NCI-H2081 treated with DMSO at 0.1 percent for 48 hours (cell line): Measurements from ENCODE around the gene LIMA1.
"Not testable (repeated sequence)": the region's sequence is repeated elsewhere in the genome, so short reads cannot be mapped to it uniquely, and the experiment has no call there.

Experiments used
- DNase-seq: peaks from one replicate; lab custom pipeline; 2025; lab: John Stamatoyannopoulos, UW

Gene LIMA1

DNA sequence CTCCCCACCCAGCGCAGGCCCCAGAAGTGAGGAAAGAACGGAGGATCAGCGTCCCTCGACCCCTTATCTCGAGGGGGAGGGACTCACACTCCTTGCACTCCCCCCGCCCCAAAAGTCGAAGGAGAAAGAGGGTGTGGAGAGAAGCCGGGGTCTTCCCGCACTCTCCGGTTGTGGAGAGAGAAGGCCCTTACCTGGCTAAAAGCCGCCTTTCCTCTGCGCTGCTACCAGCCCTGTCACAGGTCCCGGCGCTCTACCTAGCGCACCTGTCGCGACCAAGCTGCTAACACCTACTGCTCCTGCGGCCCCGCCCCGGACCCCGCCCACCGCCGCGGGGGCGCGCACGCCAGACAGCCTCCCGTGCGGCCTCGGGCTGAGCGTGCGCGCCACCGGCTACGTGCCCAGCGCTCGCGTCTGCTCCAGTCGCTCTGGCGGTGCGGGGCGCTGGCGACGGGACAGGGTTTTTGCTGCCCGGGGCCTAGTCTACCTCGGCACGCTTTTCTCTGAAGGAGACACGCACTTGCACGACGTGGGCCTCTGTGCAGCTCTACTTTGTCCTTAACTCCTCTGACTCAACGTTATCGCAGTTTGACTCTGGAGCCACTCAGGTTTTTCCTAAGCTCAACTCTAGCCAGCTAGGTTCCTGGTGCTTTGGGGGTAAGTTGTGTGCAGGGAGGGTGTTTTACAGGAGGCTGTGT, at the start of gene LIMA1:
TSS of gene LIMA1 (minus strand) at position 292 of the 695 bp plus-strand sequence. CDS start 34,769 bp downstream, outside the sequence.
- DNase-seq: peak; percentile 31

DNA sequence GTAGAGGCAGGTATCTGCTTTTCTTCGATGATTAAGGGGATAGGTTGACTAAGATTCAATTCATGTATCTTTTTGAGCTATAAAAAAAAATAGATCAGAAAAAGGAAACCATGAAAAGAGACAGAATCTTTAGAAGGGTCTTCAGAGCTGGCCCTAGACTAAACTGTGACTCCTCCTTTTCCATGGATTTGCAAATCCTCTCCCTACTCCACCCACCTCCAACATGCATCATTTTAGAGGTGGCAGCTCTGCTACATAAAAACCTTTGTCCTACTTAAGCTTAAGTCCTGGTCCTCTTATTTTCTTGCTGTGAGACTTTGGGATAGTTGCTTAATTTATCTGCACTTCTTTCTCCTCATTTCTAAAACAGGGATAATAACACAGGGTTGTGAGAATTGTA, 48.4 kb upstream of the LIMA1 start:
- DNase-seq: no peak

DNA sequence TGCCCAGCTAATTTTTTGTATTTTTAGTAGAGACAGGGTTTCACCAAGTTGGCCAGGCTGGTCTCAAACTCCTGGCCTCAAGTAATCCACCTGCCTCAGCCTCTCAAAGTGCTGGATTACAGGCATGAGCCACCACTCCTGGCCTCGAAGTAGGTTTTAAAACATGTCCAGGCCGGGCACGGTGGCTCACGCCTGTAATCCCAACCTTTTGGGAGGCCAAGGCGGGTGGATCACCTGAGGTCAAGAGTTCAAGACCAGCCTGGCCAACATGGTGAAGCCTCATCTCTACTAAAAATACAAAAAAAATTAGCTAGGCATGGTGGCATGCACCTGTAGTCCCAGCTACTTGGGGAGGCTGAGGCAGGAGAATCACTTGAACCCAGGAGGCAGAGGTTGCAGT, 45.3 kb upstream of the LIMA1 start:
- not testable (repeated sequence) for DNase-seq

DNA sequence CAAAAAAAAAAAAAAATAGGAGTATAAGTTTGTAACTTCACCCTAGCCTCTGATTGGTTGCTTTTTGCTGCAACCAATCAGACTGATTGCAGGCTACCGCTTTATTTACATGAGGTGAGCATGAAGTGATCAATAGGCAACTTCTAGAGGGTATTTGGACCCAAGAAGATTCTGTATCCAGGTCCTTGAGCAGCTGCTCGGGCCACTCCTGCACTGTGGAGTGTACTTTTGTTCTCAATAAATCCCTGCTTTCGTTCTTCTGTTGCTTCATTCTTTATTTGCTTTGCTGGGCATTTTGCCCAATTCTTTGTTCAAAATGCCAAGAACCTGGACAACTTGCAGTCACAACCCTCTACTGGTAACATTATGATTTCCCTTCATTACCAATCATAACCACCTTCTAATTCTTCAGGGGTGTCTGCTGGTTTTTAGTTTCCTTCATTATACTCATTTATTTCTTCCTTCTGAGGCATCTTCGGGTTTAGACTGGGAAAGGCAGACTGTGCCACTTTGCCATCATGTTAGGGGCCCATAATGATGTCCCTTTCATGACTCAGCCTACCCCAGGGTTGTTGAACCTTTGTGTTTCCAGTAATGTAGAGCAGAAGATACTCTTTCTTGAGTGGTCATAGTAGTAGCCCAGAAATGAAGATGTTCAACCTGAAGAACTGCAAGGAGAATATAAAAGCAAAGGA, 43.4 kb upstream of the LIMA1 start:
- DNase-seq: no peak

DNA sequence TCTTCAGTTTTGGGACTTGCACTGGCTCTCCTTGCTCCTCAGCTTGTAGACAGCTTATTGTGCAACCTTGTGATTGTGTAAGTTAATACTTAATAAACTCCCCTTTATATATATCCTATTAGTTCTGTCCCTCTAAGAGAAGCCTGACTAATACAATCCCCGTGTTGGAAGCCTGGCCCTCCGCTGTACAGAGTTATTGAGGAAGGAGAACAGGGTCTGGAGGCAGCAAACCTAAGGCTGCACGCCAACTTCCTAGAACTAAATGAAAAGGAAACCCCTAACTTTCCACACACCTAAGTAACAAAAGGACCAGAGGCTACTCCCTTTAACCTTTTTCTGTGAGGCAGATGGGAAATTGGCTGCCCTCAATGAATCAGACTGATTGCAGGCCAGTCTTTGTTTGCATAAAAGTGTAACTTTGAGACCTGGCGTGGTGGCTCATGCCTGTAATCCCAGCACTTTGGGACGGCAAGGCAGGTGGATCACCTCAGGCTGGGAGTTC, 42.6 kb upstream of the LIMA1 start:
- DNase-seq: no peak

DNA sequence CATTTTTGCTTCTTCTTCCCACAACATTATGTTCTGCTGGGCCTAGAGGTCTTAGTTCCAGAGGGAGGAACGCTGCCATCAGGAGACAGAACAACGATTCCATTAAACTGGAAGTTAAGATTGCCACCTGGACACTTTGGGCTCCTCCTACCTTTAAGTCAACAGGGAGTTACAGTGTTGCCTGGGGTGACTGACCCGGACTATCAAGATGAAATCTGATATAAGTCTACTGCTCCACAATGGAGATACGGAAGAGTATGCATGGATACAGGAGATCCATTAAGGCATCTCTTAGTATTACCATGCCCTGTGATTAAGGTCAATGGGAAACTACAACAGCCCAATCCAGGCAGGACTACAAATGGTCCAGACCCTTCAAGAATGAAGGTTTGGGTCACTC, 41.5 kb upstream of the LIMA1 start:
- DNase-seq: not testable (repeated sequence)

DNA sequence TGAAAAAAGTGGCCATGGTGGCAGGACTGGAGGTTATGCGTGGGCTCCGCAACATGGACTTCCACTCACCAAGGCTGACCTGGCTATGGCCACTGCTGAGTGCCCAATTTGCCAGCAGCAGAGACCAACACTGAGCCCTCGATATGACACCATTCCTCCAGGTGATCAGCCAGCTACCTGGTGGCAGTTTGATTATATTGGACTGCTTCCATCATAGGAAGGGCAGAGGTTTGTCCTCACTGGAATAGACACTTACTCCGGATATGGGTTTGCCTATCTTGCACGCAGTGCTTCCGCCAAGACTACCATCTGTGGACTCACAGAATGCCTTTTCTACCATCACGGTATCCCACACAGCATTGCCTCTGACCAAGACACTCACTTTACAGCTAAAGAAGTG, 40.8 kb upstream of the LIMA1 start:
- not testable (repeated sequence) for DNase-seq

DNA sequence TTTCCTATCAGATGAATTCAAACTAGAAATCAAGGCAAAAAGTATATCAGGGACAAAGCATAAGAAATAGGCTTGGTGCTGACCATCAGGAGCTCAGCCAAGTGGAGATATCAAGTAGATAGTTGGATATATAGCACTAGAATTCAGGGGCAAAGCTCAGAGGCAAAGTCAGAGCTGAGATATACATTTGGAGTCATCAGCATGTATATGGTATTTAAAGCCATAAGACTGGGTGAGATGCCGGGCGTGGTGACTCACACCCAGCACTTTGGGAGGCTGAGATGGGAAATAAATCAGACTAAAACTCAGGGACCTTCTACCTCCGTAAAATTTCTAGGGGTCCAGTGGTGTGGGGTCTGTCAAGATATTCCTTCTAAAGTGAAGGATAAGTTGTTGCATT, 38.9 kb upstream of the LIMA1 start:
- DNase-seq: no peak

DNA sequence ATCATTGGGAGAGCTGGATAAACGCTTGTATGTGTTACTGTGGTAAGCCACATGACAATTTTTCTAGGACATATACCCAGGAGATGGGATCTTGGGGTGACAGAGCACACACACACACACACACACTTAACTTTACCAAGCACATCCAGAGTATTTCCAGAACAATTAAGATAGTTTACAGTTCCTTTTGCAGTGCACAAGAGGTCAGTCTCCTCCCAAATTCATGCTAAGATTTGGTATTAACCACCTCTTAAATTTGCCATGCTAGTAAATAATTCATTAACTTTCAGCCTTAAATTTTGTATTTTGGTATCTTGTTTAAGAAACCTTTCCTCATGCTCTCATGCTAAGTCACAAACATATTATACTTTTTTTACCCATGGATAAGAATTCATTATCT, 33.9 kb upstream of the LIMA1 start:
- no peak for DNase-seq

DNA sequence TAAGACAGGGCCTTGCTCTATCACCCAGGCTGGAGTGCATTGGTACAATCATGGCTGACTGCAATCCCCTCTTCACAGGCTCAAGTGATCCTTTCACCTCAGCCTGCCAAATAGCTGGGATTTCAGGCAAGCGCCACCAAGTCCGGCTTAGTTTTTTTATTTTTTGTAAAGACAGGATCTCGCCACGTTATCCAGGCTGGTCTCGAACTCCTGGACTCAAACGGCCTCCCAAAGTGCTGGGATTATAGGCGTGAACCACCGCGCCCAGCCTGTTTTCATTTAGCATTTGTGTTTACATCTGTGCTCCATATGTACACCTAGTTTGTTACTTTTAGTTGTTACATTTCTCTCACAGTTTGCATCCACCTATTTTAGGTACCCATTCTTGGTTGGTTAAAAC, 32.5 kb upstream of the LIMA1 start:
- DNase-seq: no peak

DNA sequence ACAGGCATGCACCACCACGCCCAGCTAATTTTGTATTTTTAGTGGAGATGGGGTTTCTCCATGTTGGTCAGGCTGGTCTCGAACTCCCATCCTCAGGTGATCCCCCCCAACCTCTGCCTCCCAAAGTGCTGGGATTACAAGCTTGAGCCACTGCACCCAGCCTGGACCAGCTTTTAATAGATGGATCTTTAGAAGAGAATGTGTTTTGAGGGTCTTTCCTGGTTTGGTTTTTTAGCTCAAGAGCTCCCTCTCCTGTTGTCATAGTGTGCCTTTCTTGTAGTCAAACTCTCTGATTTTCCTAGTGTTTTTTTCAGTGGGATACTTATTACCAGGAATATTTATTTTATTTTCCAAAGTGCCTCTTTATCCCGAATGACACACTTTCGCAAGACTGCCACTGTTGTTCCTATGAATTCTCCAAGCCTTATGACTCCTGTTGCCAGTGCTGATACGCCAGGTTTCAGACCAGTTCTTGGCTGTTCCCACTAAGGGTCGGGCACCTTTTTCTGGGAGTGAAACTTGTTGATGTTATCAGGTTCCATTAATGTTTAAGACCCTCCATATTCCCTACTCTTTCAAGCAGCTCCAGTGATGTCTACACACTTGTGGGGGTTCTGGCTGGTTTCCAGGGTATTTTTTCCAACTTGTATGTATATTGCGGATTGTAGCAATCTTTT, 31.5 kb upstream of the LIMA1 start:
- DNase-seq: no peak

DNA sequence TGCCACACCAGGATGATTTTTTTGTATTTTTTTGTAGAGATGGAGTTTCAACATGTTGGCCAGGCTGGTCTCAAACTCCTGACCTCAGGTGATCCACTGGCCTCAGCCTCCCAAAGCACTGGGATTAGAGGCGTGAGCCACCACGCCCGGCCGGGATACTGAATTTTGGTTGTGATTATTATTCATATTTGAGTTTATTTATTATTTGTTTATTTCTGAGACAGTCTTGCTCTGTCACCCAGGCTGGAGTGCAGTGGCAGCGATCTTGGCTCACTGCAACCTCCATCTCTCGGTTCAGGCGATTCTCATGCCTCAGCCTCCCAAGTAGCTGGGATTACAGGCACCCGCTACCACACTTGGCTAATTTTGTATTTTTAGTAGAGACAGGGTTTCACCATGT, 30.7 kb upstream of the LIMA1 start:
- not testable (repeated sequence) for DNase-seq

DNA sequence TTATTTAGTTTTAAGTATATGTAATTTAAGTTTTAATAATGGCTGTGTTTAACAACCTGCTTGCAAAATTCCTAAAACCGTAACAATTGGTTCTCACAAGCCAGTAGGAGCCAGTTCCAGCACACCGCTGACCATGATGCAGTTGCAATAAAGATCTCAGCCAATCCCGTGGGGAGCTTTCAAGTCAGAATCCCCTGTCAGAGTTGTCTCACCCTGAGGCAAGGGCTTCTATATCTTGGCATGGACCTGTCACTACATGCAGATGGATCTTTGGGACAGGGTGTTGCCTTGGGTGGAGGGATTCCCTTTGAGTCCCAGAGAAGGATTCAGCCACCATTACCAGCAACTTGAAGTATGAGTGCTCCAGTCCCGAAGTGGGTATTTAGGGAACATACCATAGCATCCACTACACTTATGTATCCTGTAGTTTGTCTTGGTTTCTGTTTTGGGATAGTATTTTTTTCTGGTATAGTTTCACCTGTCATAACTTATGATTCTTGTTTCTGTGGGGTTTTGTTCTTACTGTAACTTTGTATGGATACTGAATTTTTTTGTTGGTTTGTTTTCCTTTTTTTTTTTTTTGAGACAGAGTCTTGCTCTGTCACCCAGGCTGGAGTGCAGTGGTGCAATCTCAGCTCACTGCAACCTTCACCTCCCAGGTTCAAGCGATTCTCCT, 30.1 kb upstream of the LIMA1 start:
- no peak for DNase-seq

DNA sequence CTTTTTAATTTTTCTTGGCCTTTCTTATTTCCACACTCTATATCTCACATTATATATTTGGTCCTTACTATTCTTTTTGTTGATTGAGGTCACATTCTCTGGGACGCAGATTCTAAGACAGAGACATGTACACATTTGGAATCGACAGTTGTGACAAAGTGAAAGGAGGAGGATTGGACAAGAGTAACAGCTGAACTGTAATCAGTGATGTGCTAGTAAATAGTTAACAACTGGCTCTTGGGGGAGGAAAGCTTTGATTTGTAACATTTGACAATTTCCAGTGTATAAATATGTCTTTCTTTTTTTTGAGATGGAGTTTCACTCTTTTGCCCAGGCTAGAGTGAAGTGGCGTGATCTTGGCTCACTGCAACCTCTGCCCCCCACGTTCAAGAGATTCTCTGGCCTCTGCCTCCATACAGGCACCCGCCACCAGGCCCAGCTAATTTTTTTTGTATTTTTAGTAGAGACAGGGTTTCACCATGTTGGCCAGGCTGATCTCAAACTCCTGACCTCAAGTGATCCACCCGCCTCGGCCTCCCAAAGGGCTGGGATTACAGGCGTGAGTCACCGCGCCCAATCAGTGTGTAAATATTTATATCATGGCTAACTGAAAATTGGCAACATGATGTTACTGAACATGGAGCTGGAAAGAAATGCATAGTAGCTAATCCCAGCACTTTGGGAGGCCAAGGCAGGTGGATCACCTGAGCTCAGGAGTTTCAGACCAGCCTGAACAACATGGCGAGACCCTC, 28.7 kb upstream of the LIMA1 start:
- DNase-seq: not testable (repeated sequence)

DNA sequence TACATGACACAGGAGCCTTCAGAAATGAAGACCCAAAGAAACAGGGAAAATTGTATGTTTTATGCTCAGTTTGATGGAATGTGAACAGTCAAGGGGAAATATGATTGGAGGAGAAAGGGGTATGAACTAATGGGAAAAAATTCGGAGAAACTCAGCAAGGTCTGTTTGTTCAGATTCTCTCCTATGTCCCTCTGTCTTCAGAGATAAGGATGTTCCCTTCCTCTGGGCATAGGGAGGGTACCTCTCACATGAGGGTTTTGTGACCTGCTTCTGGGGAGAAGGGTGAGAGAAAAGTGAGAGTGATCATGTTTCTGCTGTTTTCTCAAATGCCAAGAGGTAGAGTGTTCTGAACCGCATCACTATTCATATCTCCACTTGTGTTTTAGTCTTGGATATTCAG, 26.6 kb upstream of the LIMA1 start:
- no peak for DNase-seq

DNA sequence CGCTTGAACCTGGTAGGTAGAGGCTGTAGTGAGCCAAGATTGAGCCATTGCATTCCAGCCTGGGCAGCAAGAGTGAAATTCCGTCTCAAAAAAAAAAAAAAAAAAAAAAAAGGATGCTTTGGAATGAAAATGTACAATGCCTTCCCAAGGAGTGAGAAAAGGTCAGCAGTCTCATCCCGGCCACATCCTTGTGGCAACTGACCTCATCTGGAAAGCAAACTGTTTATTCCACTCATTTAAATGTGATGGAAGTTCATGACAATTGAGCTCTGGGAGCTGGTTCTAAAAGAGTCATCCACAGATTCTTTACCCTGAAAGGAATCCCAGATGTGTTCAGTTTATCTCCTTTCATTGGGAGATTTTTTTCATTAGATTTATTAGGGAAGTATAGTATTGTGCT, 19.4 kb upstream of the LIMA1 start:
- DNase-seq: no peak

DNA sequence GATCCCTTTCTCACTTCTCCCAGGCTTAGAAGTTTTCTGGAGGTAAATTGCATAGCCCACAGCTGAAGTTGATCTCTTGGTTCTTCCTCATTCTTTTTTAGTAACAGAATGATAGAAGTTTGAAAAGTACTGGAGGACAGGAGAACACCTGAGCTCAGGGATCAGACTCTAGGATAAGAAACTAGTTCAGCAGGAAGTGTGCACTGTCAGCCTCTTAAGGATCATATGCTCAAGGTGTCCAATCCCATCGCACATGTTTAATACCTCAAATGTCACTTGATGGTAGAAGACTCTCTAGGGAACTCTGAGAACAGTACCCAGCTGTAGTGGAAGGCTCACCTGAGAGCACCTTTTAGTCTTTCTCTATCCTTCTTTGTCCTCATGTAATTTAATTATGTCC, 14.7 kb upstream of the LIMA1 start:
- no peak for DNase-seq

DNA sequence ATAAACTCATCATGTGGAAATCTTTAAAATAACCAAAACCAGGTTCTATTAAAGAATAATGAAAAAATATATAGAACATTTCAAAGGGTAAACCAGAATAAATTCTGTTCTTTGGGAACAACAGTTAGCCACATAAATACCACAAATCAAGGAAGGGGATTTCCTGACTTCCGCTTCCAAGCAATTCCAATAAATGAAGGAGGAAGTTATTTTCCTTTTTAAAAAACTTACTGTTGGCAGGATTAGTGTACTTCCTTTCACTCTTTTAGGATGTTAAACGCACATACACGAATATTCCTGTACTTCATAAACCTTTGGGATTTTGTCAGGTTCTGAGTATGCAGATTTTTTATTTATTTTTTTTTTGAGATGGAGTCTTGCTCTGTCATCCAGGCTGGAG, 13.7 kb upstream of the LIMA1 start:
- DNase-seq: no peak

DNA sequence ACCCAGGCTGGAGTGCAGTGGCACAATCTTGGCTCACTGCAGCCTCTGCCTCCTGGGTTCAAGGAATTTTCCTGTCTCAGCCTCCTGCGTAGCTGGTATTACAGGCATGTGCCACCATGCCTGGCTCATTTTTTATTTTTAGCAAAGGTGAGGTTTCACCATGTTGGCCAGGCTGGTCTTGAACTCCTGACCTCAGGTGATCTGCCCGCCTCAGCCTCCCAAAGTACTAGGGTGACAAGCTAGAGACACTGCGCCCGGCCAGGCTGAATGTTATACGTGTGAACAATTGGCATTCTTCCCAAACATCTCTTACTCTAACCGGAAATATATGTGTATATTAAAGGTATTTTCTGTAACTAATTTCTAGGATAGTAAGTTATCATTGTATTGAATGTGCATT, 13.2 kb upstream of the LIMA1 start:
- DNase-seq: no peak

DNA sequence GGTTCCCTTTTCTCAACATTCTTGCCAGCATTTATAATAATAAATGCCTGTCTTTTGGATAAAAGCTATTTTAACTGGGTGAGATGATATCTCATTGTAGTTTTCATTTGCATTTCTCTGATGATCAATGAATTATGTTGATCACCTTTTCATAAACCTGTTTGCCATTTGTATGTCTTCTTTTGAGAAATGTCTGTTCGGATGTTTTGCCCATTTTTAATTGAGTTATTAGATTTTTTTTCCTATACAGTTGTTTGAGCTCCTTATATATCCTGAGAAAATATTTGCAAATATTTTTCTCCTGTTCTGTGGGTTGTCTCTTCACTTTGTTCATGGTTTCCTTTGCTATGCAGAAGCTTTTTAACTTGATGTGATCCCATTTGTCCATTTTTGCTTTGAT, 8.1 kb upstream of the LIMA1 start:
- no peak for DNase-seq

DNA sequence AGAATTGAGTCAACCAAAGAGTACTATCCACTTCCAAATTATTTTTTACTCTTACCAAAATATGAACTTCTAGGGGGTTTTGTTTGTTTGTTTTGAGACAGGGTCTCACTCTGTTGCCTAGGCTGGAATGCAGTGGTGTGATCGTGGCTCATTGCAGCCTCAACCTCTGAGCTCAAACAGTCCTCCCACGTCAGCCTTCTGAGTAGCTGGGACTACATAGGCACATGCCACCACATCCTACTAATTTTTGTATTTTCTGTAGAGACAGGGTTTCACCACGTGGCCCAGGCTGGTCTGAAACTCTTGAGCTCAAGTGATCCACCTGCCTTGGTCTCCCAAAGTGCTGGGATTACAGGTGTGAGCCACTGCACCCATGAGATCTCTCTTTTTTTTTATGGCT, 7.4 kb upstream of the LIMA1 start:
- DNase-seq: not testable (repeated sequence)

DNA sequence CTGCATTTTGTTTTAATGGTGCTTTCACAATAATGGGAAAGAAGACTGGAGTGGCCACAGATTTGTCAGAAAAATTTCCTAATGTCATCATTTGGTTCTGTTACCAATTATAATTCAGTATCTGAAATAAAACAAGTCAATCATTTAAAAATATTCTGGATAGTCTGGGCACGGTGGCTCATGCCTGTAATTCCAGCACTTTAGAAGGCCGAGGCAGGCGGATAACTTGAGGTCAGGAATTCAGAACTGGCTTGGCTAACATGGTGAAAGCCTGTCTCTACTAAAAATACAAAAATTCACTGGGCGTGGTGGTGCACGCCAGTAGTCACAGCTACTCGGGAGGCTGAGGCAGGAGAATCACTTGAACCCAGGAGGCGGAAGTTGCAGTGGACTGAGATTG, 4.0 kb upstream of the LIMA1 start:
- DNase-seq: no peak
